ENCODE measurements around the gene LRRFIP1.

DNA sequence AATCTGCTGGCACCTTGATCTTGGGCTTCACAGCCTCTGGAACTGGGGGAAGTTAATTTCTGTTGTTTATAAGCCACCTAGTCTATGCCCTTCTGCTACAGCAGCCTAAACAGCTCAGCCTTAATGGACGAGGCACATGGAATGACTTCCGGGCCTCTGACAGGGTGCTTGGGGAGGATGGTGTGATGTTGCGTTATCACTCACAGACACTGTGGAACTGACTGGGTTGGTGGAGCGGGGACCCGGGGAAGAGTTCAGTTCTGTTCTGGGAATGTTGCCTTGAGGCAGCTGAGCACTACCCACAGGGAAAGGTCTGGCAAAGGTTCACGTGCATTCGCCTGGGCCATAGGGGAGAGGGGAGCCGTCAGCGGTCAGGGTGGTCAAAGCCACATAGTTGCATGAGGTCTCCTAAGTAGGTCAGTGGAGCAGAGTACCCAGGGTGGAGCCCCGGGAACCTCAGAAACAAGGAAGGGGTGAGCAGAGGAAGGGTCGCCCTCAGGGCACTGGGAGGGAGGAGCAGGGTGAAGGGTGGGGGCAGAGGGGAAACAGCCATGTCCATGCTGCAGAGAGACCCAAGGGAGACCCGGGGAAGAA, 36.2 kb downstream of the LRRFIP1 start:
- TF ChIP-seq, protein P1, sequence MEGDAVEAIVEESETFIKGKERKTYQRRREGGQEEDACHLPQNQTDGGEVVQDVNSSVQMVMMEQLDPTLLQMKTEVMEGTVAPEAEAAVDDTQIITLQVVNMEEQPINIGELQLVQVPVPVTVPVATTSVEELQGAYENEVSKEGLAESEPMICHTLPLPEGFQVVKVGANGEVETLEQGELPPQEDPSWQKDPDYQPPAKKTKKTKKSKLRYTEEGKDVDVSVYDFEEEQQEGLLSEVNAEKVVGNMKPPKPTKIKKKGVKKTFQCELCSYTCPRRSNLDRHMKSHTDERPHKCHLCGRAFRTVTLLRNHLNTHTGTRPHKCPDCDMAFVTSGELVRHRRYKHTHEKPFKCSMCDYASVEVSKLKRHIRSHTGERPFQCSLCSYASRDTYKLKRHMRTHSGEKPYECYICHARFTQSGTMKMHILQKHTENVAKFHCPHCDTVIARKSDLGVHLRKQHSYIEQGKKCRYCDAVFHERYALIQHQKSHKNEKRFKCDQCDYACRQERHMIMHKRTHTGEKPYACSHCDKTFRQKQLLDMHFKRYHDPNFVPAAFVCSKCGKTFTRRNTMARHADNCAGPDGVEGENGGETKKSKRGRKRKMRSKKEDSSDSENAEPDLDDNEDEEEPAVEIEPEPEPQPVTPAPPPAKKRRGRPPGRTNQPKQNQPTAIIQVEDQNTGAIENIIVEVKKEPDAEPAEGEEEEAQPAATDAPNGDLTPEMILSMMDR (IDR thresholded peaks at IDR 0.05 in 8 of 11, conservative IDR thresholded peaks at IDR 0.05 in 3 of 11) = no peak
- no peak for TF ChIP-seq POLR2A (IDR thresholded peaks at IDR 0.05)

Measured in spleen (tissue), 7 donors.